MM.1S (cell line): ENCODE data around the gene PLCB2.

Experiments used
- DNase-seq: peaks from one replicate; pipeline ENCODE4 v3.0.0-alpha.2; 2015
- H2AFZ ChIP-seq: fragments of 300-600 bp; sonication (generic); 2 replicates; pipeline ENCODE4 v1.6.0; 2016; ENCODE audit warnings: antibody characterized with exemption, low read length
- H3F3A ChIP-seq: fragments of 300-600 bp; sonication (generic); 2 replicates; pipeline ENCODE4 v1.6.1; 2016; ENCODE audit warnings: mild to moderate bottlenecking, antibody characterized with exemption, low read length, moderate library complexity, mixed read lengths; ENCODE audit not compliant: insufficient read depth
- H3K27ac ChIP-seq: fragments of 300-600 bp; sonication (generic); 2 replicates; pipeline ENCODE4 v1.5.1; 2016; ENCODE audit warnings: mild to moderate bottlenecking, low read length
- H3K27me3 ChIP-seq: fragments of 300-600 bp; sonication (generic); replicated peaks from 2 replicates; pipeline ENCODE4 v1.6.0; 2016; ENCODE audit warnings: low read length; ENCODE audit not compliant: insufficient read depth
- H3K36me3 ChIP-seq: fragments of 300-600 bp; sonication (generic); replicated peaks from 2 replicates; pipeline ENCODE4 v1.6.1; 2016; ENCODE audit warnings: mild to moderate bottlenecking, low read length, mixed read lengths; ENCODE audit not compliant: insufficient read depth
- H3K4me1 ChIP-seq: fragments of 300-600 bp; sonication (generic); 2 replicates; pipeline ENCODE4 v1.6.1; 2016; ENCODE audit warnings: low read length, mixed read lengths
- H3K4me2 ChIP-seq: fragments of 300-600 bp; sonication (generic); 2 replicates; pipeline ENCODE4 v1.6.0; 2016; ENCODE audit warnings: low read depth, low read length
- H3K4me3 ChIP-seq: fragments of 300-600 bp; sonication (generic); 2 replicates; pipeline ENCODE4 v1.5.1; 2016; ENCODE audit warnings: low read length, mixed read lengths
- H3K79me2 ChIP-seq: fragments of 300-600 bp; sonication (generic); 2 replicates; pipeline ENCODE4 v1.6.1; 2016; ENCODE audit warnings: mixed run types, low read length, mixed read lengths
- H3K9ac ChIP-seq: fragments of 300-600 bp; sonication (generic); 2 replicates; pipeline ENCODE4 v1.6.1; 2016; ENCODE audit warnings: low read length, mixed read lengths
- H3K9me2 ChIP-seq: fragments of 300-600 bp; sonication (generic); replicated peaks from 2 replicates; pipeline ENCODE4 v1.6.1; 2016; ENCODE audit warnings: mild to moderate bottlenecking, low read length, mixed read lengths; ENCODE audit not compliant: insufficient read depth
- H3K9me3 ChIP-seq: fragments of 300-600 bp; sonication (generic); replicated peaks from 2 replicates; pipeline ENCODE4 v1.6.1; 2016; ENCODE audit warnings: mild to moderate bottlenecking, low read length, mixed read lengths; ENCODE audit not compliant: insufficient read depth
- H4K20me1 ChIP-seq: fragments of 300-600 bp; sonication (generic); 2 replicates; pipeline ENCODE4 v1.6.1; 2016; ENCODE audit warnings: mild to moderate bottlenecking, low read length, moderate library complexity, mixed read lengths; ENCODE audit not compliant: insufficient read depth
- CTCF ChIP-seq: fragments of 300-600 bp; sonication (generic); IDR thresholded peaks from 2 replicates; pipeline ENCODE4 v1.5.1; 2016; ENCODE audit warnings: antibody characterized with exemption, low read length, mixed read lengths
- EZH2 ChIP-seq: fragments of 300-600 bp; sonication (generic); optimal IDR thresholded peaks from 2 replicates; pipeline ENCODE3; 2017; ENCODE audit warnings: low read depth, mild to moderate bottlenecking, antibody characterized with exemption, low read length, mixed read lengths
- EZH2phosphoT487 ChIP-seq: fragments of 300-600 bp; sonication (generic); IDR thresholded peaks from 2 replicates; pipeline ENCODE4 v1.6.1; 2018; ENCODE audit warnings: antibody characterized with exemption, low read length

The PLCB2 gene

DNA sequence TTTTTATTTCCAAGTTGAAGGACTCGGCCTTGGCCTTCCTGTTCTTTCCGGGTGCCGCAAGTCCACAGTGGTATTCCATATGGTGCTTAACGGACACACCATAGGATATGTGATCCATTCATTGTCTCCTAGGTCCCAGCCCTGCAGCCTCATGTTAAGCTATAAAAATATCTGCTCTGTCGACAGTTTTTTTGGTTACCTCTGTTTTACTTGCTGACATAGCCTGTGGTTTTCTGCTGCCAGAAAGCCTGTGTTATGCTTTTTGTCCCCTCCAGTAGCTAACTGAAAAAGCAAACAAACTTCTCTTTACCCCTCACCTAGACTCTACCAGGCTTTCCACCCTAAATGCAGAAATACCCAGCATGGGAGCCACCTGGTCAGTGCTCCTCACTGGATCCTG lies 21.0 kb upstream of the PLCB2 start:
- Histone ChIP-seq H3K4me3 (peak overlapping the region; percentile 32), H3F3A (peaks cover 36% of the 10 kb centered on the region), H3K9me2 (no peaks in the 10 kb centered on the region), H3K36me3 (no peaks in the 10 kb centered on the region), H3K4me1 (peaks cover 55% of the 10 kb centered on the region), H4K20me1 (no peaks in the 10 kb centered on the region), H3K79me2 (peaks cover 38% of the 10 kb centered on the region), H3K27ac (peak overlapping the region; percentile 89), H2AFZ (no peak overlapping the region), H3K4me2 (peak overlapping the region; percentile 79), H3K27me3 (no peaks in the 10 kb centered on the region), H3K9me3 (no peaks in the 10 kb centered on the region), H3K9ac (peak overlapping the region; percentile 51)
- TF ChIP-seq EZH2phosphoT487: no peak
- no peak for TF ChIP-seq EZH2
- TF ChIP-seq CTCF: no peak
- peak; percentile 84 for DNase-seq

- H2AFZ ChIP-seq: no peak overlapping the region
- no peaks in the 10 kb centered on the region for H3K36me3 ChIP-seq
- peaks cover 36% of the 10 kb centered on the region for H3F3A ChIP-seq
- H3K9me2 ChIP-seq: no peaks in the 10 kb centered on the region
- no peaks in the 10 kb centered on the region for H3K27me3 ChIP-seq
- H4K20me1 ChIP-seq: no peaks in the 10 kb centered on the region
- H3K9ac ChIP-seq: peak overlapping the region; percentile 51
- peak overlapping the region; percentile 32 for H3K4me3 ChIP-seq
- H3K4me2 ChIP-seq: peak overlapping the region; percentile 79
- peaks cover 54% of the 10 kb centered on the region for H3K4me1 ChIP-seq
- peaks cover 38% of the 10 kb centered on the region for H3K79me2 ChIP-seq
- H3K27ac ChIP-seq: peak overlapping the region; percentile 89
- peak; percentile 36 for DNase-seq
- H3K9me3 ChIP-seq: no peaks in the 10 kb centered on the region
- no peak for TF ChIP-seq EZH2
- TF ChIP-seq CTCF: no peak
- TF ChIP-seq EZH2phosphoT487: no peak
Observed at GRCh38 chr15:40328176-40328575, 20.4 kb upstream of the PLCB2 start.

DNA sequence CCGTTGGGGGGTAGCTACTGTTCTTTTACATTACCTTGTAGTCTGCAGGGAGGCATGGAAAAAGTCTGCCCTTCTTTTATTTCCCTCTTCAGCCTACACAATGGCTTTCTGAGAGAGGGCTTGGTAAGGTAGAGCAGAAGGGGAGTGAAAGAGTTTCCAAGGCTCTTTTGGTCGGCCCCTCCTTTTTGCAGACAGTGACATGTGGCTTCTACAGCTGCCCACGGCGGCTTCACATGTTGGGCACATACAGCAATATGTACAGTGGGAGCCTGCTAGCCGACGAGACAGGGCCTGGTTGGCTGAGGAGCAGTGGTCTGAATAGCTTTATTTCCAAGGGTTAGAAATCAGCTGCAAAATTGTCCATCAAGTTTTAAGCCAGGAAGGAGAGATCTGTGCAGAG lies 19.7 kb upstream of the PLCB2 start:
- Histone ChIP-seq H3K4me3 (peak overlapping the region; percentile 32), H3K36me3 (no peaks in the 10 kb centered on the region), H3K27ac (peak overlapping the region; percentile 89), H3K79me2 (peaks cover 38% of the 10 kb centered on the region), H3K27me3 (no peaks in the 10 kb centered on the region), H3K9me2 (no peaks in the 10 kb centered on the region), H3K9me3 (no peaks in the 10 kb centered on the region), H3K4me1 (peaks cover 61% of the 10 kb centered on the region), H3K4me2 (peak overlapping the region; percentile 79), H3K9ac (peak overlapping the region; percentile 51; the same call in 1 of the 2 replicates), H2AFZ (0 out of 2 replicates have a peak overlapping the region, but pooled peaks have one; percentile 0), H4K20me1 (no peaks in the 10 kb centered on the region), H3F3A (peaks cover 36% of the 10 kb centered on the region)
- TF ChIP-seq CTCF (no peak), EZH2phosphoT487 (no peak), EZH2 (no peak)
- DNase-seq: peak; percentile 57
